ENCODE results near the gene GJB3. TPM values are rescaled to one million over a fixed set of nuclear protein-coding genes. Genes with fewer than 3 reads are reported as not detected.
"Not testable (repeated sequence)": the region's sequence is repeated elsewhere in the genome, so short reads cannot be mapped to it uniquely, and the experiment has no call there.

GJB3 gene
- polyA plus RNA-seq, 3 donors, result not detected

- Histone ChIP-seq H3K27me3 (ENCODE audit: control insufficient read depth in 2 of 2, insufficient read depth in 2 of 2, low read length in 2 of 2) (no peaks in the 10 kb centered on the region), H3K4me2 (replicated peaks; ENCODE audit: extremely low read depth, low read length, poor library complexity, severe bottlenecking) (no peak overlapping the region), H3K36me3 (replicated peaks in 1 of 2; ENCODE audit: control insufficient read depth in 1 of 2, insufficient read depth in 2 of 2, low read length in 2 of 2) (no peaks in the 10 kb centered on the region), H3K27ac (ENCODE audit: low read depth in 1 of 2, low read length in 2 of 2) (no peak overlapping the region), H4K20me1 (ENCODE audit: insufficient read depth, low read length) (no peaks in the 10 kb centered on the region), H3K4me1 (ENCODE audit: control insufficient read depth in 1 of 2, insufficient read depth in 2 of 2, low read length in 2 of 2) (no peaks in the 10 kb centered on the region), H2AFZ (ENCODE audit: insufficient read depth, low read depth, low read length, poor library complexity, severe bottlenecking) (no peak overlapping the region), H3K4me3 (replicated peaks in 1 of 3; ENCODE audit: low read depth in 2 of 3, low read length in 3 of 3) (no peak overlapping the region), H3K79me2 (ENCODE audit: insufficient read depth, low read length) (no peaks in the 10 kb centered on the region), H3K9ac (ENCODE audit: insufficient read depth, low read length, poor library complexity, severe bottlenecking) (no peak overlapping the region), H3K9me3 (replicated peaks in 1 of 2; ENCODE audit: control insufficient read depth in 1 of 2, insufficient read depth in 1 of 2, low read length in 2 of 2) (no peaks in the 10 kb centered on the region)
- no peaks in the 10 kb centered on the region for H3K4me1 Mint-ChIP-seq
- 98% methylated on average over 4 of the region's 5 CpGs for WGBS (ENCODE audit: insufficient coverage)
- H3K36me3 Mint-ChIP-seq, result no peaks in the 10 kb centered on the region
- H3K27ac Mint-ChIP-seq, result no peak overlapping the region
- DNase-seq, result no peak
- H3K4me3 Mint-ChIP-seq, result no peak overlapping the region
- H3K27me3 Mint-ChIP-seq (ENCODE audit: low read depth in 3 of 3), result peaks cover 0 to 3% (median 2%) of the 10 kb centered on the region in 3 donors
- intact Hi-C loops (cut with micrococcal nuclease), result no loop called here
- no peaks in the 10 kb centered on the region for H3K9me3 Mint-ChIP-seq
- no peak for TF ChIP-seq CTCF (IDR thresholded peaks at IDR 0.05)
Measured at GRCh38 chr1:34770891-34771504, 10.0 kb upstream of the GJB3 start.

GRCh38 chr1:34771573-34772371, 9.2 kb upstream of the GJB3 start:
- Histone ChIP-seq H3K9me3 (replicated peaks in 1 of 2; ENCODE audit: control insufficient read depth in 1 of 2, insufficient read depth in 1 of 2, low read length in 2 of 2) (no peaks in the 10 kb centered on the region), H2AFZ (ENCODE audit: insufficient read depth, low read depth, low read length, poor library complexity, severe bottlenecking) (no peak overlapping the region), H3K27ac (ENCODE audit: low read depth in 1 of 2, low read length in 2 of 2) (no peak overlapping the region), H3K4me3 (replicated peaks in 1 of 3; ENCODE audit: low read depth in 2 of 3, low read length in 3 of 3) (no peak overlapping the region), H4K20me1 (ENCODE audit: insufficient read depth, low read length) (no peaks in the 10 kb centered on the region), H3K9ac (ENCODE audit: insufficient read depth, low read length, poor library complexity, severe bottlenecking) (no peak overlapping the region), H3K4me1 (ENCODE audit: control insufficient read depth in 1 of 2, insufficient read depth in 2 of 2, low read length in 2 of 2) (no peaks in the 10 kb centered on the region), H3K27me3 (ENCODE audit: control insufficient read depth in 2 of 2, insufficient read depth in 2 of 2, low read length in 2 of 2) (no peaks in the 10 kb centered on the region), H3K4me2 (replicated peaks; ENCODE audit: extremely low read depth, low read length, poor library complexity, severe bottlenecking) (no peak overlapping the region), H3K36me3 (replicated peaks in 1 of 2; ENCODE audit: control insufficient read depth in 1 of 2, insufficient read depth in 2 of 2, low read length in 2 of 2) (no peaks in the 10 kb centered on the region), H3K79me2 (ENCODE audit: insufficient read depth, low read length) (no peaks in the 10 kb centered on the region)
- Mint-ChIP-seq H3K27me3 (ENCODE audit: low read depth in 3 of 3) (peaks cover 0 to 3% (median 2%) of the 10 kb centered on the region in 3 donors), H3K4me1 (no peaks in the 10 kb centered on the region), H3K36me3 (no peaks in the 10 kb centered on the region), H3K27ac (no peak overlapping the region), H3K9me3 (no peaks in the 10 kb centered on the region), H3K4me3 (no peak overlapping the region)
- intact Hi-C loops (cut with micrococcal nuclease), result no loop called here
- 92% methylated on average over 6 of the region's 16 CpGs for WGBS (ENCODE audit: insufficient coverage)
- TF ChIP-seq CTCF (IDR thresholded peaks at IDR 0.05), result no peak
- no peak for DNase-seq

- H3K36me3 Mint-ChIP-seq, result not testable (repeated sequence)
Measured at GRCh38 chr1:34773114-34773513, 7.9 kb upstream of the GJB3 start.

More at GRCh38 chr1:34773114-34773513, 7.9 kb upstream of the GJB3 start:
- H3K4me3 Mint-ChIP-seq; H3K9me3 ChIP-seq (replicated peaks in 1 of 2; ENCODE audit: control insufficient read depth in 1 of 2, insufficient read depth in 1 of 2, low read length in 2 of 2); H3K27ac Mint-ChIP-seq; H3K27ac ChIP-seq (ENCODE audit: low read depth in 1 of 2, low read length in 2 of 2); DNase-seq; H2AFZ ChIP-seq (ENCODE audit: insufficient read depth, low read depth, low read length, poor library complexity, severe bottlenecking); H3K9me3 Mint-ChIP-seq; H3K4me2 ChIP-seq (replicated peaks; ENCODE audit: extremely low read depth, low read length, poor library complexity, severe bottlenecking); H3K4me1 Mint-ChIP-seq; H4K20me1 ChIP-seq (ENCODE audit: insufficient read depth, low read length); H3K27me3 ChIP-seq (ENCODE audit: control insufficient read depth in 2 of 2, insufficient read depth in 2 of 2, low read length in 2 of 2); H3K4me1 ChIP-seq (ENCODE audit: control insufficient read depth in 1 of 2, insufficient read depth in 2 of 2, low read length in 2 of 2); H3K4me3 ChIP-seq (replicated peaks in 1 of 3; ENCODE audit: low read depth in 2 of 3, low read length in 3 of 3); H3K79me2 ChIP-seq (ENCODE audit: insufficient read depth, low read length); H3K9ac ChIP-seq (ENCODE audit: insufficient read depth, low read length, poor library complexity, severe bottlenecking); H3K36me3 ChIP-seq (replicated peaks in 1 of 2; ENCODE audit: control insufficient read depth in 1 of 2, insufficient read depth in 2 of 2, low read length in 2 of 2); H3K27me3 Mint-ChIP-seq (ENCODE audit: low read depth in 3 of 3); intact Hi-C loops (cut with micrococcal nuclease): not testable (repeated sequence)
- WGBS (ENCODE audit: insufficient coverage), result no CpG with 5 or more reads among the region's 4 CpGs
